HG02759 (cell line): ENCODE measurements around the gene MDK.

Experiments used
- ATAC-seq: cut with Tn5 transposase; IDR thresholded peaks from one replicate; pipeline ENCODE4 v1.9.1; 2021; ENCODE audit warnings: mild to moderate bottlenecking, moderate library complexity; ENCODE audit not compliant: unreplicated experiment

Gene MDK

GRCh38 chr11:46347637-46348311 is 33.7 kb upstream of the MDK start:
- no peak for ATAC-seq

- ATAC-seq: no peak
These were observed 32.7 kb upstream of the MDK start for GRCh38 chr11:46348566-46349401.

GRCh38 chr11:46350695-46351094 is 30.8 kb upstream of the MDK start:
- ATAC-seq: no peak

GRCh38 chr11:46351148-46351547 is 30.3 kb upstream of the MDK start:
- ATAC-seq: no peak

GRCh38 chr11:46351606-46352005 is 29.9 kb upstream of the MDK start:
- ATAC-seq: no peak

- no peak for ATAC-seq
These were observed 29.2 kb upstream of the MDK start for GRCh38 chr11:46352063-46352841.

- no peak for ATAC-seq
These were observed 27.8 kb upstream of the MDK start for GRCh38 chr11:46353698-46354097.

GRCh38 chr11:46356924-46357482 is 24.5 kb upstream of the MDK start:
- no peak for ATAC-seq

GRCh38 chr11:46357483-46357936 is 24.0 kb upstream of the MDK start:
- no peak for ATAC-seq

GRCh38 chr11:46359953-46360352 is 21.5 kb upstream of the MDK start:
- no peak for ATAC-seq

- peak; percentile 25 for ATAC-seq
These were observed 20.6 kb upstream of the MDK start for GRCh38 chr11:46360878-46361277.

GRCh38 chr11:46361283-46362155 is 19.9 kb upstream of the MDK start:
- peak; percentile 95 for ATAC-seq

- peak; percentile 4 for ATAC-seq
These were observed 19.1 kb upstream of the MDK start for GRCh38 chr11:46362156-46363030.

- no peak for ATAC-seq
These were observed 18.4 kb upstream of the MDK start for GRCh38 chr11:46363031-46363407.

- no peak for ATAC-seq
These were observed 17.9 kb upstream of the MDK start for GRCh38 chr11:46363455-46364005.

- ATAC-seq: no peak
These were observed 17.4 kb upstream of the MDK start for GRCh38 chr11:46364056-46364455.

GRCh38 chr11:46364791-46365190 is 16.7 kb upstream of the MDK start:
- ATAC-seq: no peak

GRCh38 chr11:46366260-46366659 is 15.2 kb upstream of the MDK start:
- no peak for ATAC-seq

GRCh38 chr11:46366661-46367161 is 14.8 kb upstream of the MDK start:
- ATAC-seq: no peak
